ENCODE data around the gene SALL3. TPM values are rescaled to one million over a fixed set of nuclear protein-coding genes. Genes with fewer than 3 reads are reported as not detected.

SALL3 gene
- total and polyA plus RNA-seq, 2 experiments from 2014 or later, result 0.30 to 1.1 TPM

- Histone ChIP-seq H3K9me3 (ENCODE audit: low read depth) (no peaks in the 10 kb centered on the region), H3K9me2 (replicated peaks; ENCODE audit: insufficient read depth) (no peaks in the 10 kb centered on the region), H4K20me1 (ENCODE audit: insufficient read depth, poor library complexity, severe bottlenecking) (no peaks in the 10 kb centered on the region), H3K4me1 (ENCODE audit: insufficient read depth) (no peaks in the 10 kb centered on the region), H3K27me3 (no peaks in the 10 kb centered on the region), H3K79me2 (no peaks in the 10 kb centered on the region), H3K4me2 (no peak overlapping the region), H3K27ac (no peak overlapping the region), H3K36me3 (replicated peaks; ENCODE audit: insufficient read depth, low read depth) (no peaks in the 10 kb centered on the region), H2AFZ (no peak overlapping the region), H3K4me3 (no peak overlapping the region)
- 97% methylated on average over 44 of the region's 67 CpGs for WGBS (ENCODE audit: low lambda C conversion rate, missing lambda C conversion rate)
- TF ChIP-seq CTCF (IDR thresholded peaks at IDR 0.05; ENCODE audit: poor library complexity) (no peak), EZH2phosphoT487 (IDR thresholded peaks at IDR 0.05; ENCODE audit: low read depth, severe bottlenecking, unreplicated experiment) (no peak), EZH2 (IDR thresholded peaks at IDR 0.05; ENCODE audit: borderline replicate concordance) (no peak)
- no peak for DNase-seq (ENCODE audit: low spot score)
These were observed 26.6 kb downstream of the SALL3 start for GRCh38 chr18:79006106-79006795.

- Histone ChIP-seq H3K79me2 (no peaks in the 10 kb centered on the region), H4K20me1 (ENCODE audit: insufficient read depth, poor library complexity, severe bottlenecking) (no peaks in the 10 kb centered on the region), H3K27me3 (no peaks in the 10 kb centered on the region), H3K27ac (no peak overlapping the region), H3K9me3 (ENCODE audit: low read depth) (no peaks in the 10 kb centered on the region), H3K4me2 (no peak overlapping the region), H3K4me1 (ENCODE audit: insufficient read depth) (no peaks in the 10 kb centered on the region), H3K4me3 (no peak overlapping the region), H3K36me3 (replicated peaks; ENCODE audit: insufficient read depth, low read depth) (no peaks in the 10 kb centered on the region), H2AFZ (no peak overlapping the region), H3K9me2 (replicated peaks; ENCODE audit: insufficient read depth) (no peaks in the 10 kb centered on the region)
- WGBS (ENCODE audit: low lambda C conversion rate, missing lambda C conversion rate), result 87% methylated on average over 9 of the region's 9 CpGs
- TF ChIP-seq CTCF (IDR thresholded peaks at IDR 0.05; ENCODE audit: poor library complexity) (no peak), EZH2phosphoT487 (IDR thresholded peaks at IDR 0.05; ENCODE audit: low read depth, severe bottlenecking, unreplicated experiment) (no peak), EZH2 (IDR thresholded peaks at IDR 0.05; ENCODE audit: borderline replicate concordance) (no peak)
- DNase-seq (ENCODE audit: low spot score), result no peak
These were observed 27.8 kb downstream of the SALL3 start for GRCh38 chr18:79007440-79007839.

GRCh38 chr18:79008356-79008940 lies 28.8 kb downstream of the SALL3 start:
- no peaks in the 10 kb centered on the region for H3K36me3 ChIP-seq (replicated peaks; ENCODE audit: insufficient read depth, low read depth)
- no peaks in the 10 kb centered on the region for H3K9me2 ChIP-seq (replicated peaks; ENCODE audit: insufficient read depth)
- H4K20me1 ChIP-seq (ENCODE audit: insufficient read depth, poor library complexity, severe bottlenecking), result no peaks in the 10 kb centered on the region
- 95% methylated on average over 21 of the region's 21 CpGs for WGBS (ENCODE audit: low lambda C conversion rate, missing lambda C conversion rate)
- no peak overlapping the region for H3K4me2 ChIP-seq
- no peak overlapping the region for H3K4me3 ChIP-seq
- H3K27me3 ChIP-seq, result no peaks in the 10 kb centered on the region
- H2AFZ ChIP-seq, result no peak overlapping the region
- no peak for TF ChIP-seq CTCF (IDR thresholded peaks at IDR 0.05; ENCODE audit: poor library complexity)
- no peak for TF ChIP-seq EZH2 (IDR thresholded peaks at IDR 0.05; ENCODE audit: borderline replicate concordance)
- TF ChIP-seq EZH2phosphoT487 (IDR thresholded peaks at IDR 0.05; ENCODE audit: low read depth, severe bottlenecking, unreplicated experiment), result no peak
- no peak for DNase-seq (ENCODE audit: low spot score)
- no peaks in the 10 kb centered on the region for H3K9me3 ChIP-seq (ENCODE audit: low read depth)
- no peaks in the 10 kb centered on the region for H3K79me2 ChIP-seq
- H3K27ac ChIP-seq, result no peak overlapping the region
- no peaks in the 10 kb centered on the region for H3K4me1 ChIP-seq (ENCODE audit: insufficient read depth)
